Panc1 (cell line): ENCODE data around the gene PCDHGB2. TPM values are rescaled to one million over a fixed set of nuclear protein-coding genes. Genes with fewer than 3 reads are reported as not detected.
"Not testable (repeated sequence)": the region's sequence is repeated elsewhere in the genome, so short reads cannot be mapped to it uniquely, and the experiment has no call there.

Source experiments
- ATAC-seq: fragments of 200-7000 bp; cut with Tn5 transposase; 2 replicates; pipeline ENCODE4 v1.9.1; 2020; ENCODE audit warnings: mild to moderate bottlenecking, moderate library complexity
- BruUV-seq: library from RNA; stranded (reverse); fragments of 400-500 nt; replicated peaks from 2 replicates; lab custom pipeline; 2021; lab: Mats Ljungman, UMichigan
- CTCF ChIA-PET: fragments of 300-600 bp; sonication (Branson Sonifier 250); formaldehyde crosslinking; loops from one replicate; lab custom pipeline; 2022; ENCODE audit warnings: antibody characterized with exemption; lab: Charles Lee
- POLR2A ChIA-PET: fragments of 300-600 bp; sonication (Branson Sonifier 250); formaldehyde crosslinking; loops from one replicate; lab custom pipeline; 2022; ENCODE audit warnings: antibody characterized with exemption; lab: Charles Lee
- DNase-seq: peaks from one replicate; pipeline ENCODE4 v3.0.0-alpha.2; 2010; ENCODE audit warnings: low read depth, low spot score
- H3K27ac ChIP-seq: 2 replicates; pipeline ENCODE4 v1.5.1; 2011; ENCODE audit warnings: mild to moderate bottlenecking, low read length, inconsistent platforms
- H3K27me3 ChIP-seq: fragments of 200-500 bp; sonication (Bioruptor generic); 2 replicates; pipeline ENCODE4 v1.6.0; 2014; ENCODE audit warnings: low read length, inconsistent platforms; ENCODE audit not compliant: control insufficient read depth, insufficient read depth
- H3K36me3 ChIP-seq: fragments of 200-500 bp; sonication (Bioruptor generic); 2 replicates; pipeline ENCODE4 v1.5.1; 2014; ENCODE audit warnings: inconsistent platforms, mild to moderate bottlenecking, low read length, moderate library complexity; ENCODE audit not compliant: control insufficient read depth, insufficient read depth
- H3K4me1 ChIP-seq: 2 replicates; pipeline ENCODE4 v1.5.1; 2011; ENCODE audit warnings: inconsistent platforms, mild to moderate bottlenecking, low read length, moderate library complexity; ENCODE audit not compliant: control insufficient read depth, insufficient read depth
- H3K4me3 ChIP-seq, 2 experiments: 2 replicates each; pipeline ENCODE4 v1.5.1; 2011 to 2012; ENCODE audit warnings: low read depth in 2 of 2, low read length in 2 of 2, mild to moderate bottlenecking in 2 of 2, inconsistent platforms in 1 of 2, moderate library complexity in 1 of 2
- H3K9me3 ChIP-seq: fragments of 200-500 bp; sonication (Bioruptor generic); 2 replicates; pipeline ENCODE4 v1.5.1; 2014; ENCODE audit warnings: low read depth, mild to moderate bottlenecking, inconsistent platforms, low read length, moderate library complexity; ENCODE audit not compliant: control insufficient read depth, insufficient read depth
- CTCF ChIP-seq: fragments of 450-650 bp; IDR thresholded peaks from 2 replicates; pipeline ENCODE4 v1.5.1; 2017; ENCODE audit warnings: mild to moderate bottlenecking
- POLR2AphosphoS5 ChIP-seq: IDR thresholded peaks from 2 replicates; pipeline ENCODE4 v1.6.1; 2012; ENCODE audit warnings: mild to moderate bottlenecking, low read depth, low read length, moderate library complexity
- REST ChIP-seq, 2 experiments: IDR thresholded peaks; 2 replicates each; pipeline ENCODE4 v1.6.1; 2011 to 2012; ENCODE audit warnings: low read depth in 2 of 2, control low read depth in 1 of 2, low read length in 1 of 2, mild to moderate bottlenecking in 1 of 2, moderate library complexity in 1 of 2; ENCODE audit not compliant: insufficient read depth in 1 of 2
- SIN3A ChIP-seq: IDR thresholded peaks from 2 replicates; pipeline ENCODE4 v1.6.1; 2012; ENCODE audit warnings: low read depth, mild to moderate bottlenecking, low read length, moderate library complexity, borderline replicate concordance; ENCODE audit not compliant: insufficient read depth
- TCF7L2 ChIP-seq: IDR thresholded peaks from 2 replicates; pipeline ENCODE4 v1.6.1; 2011; ENCODE audit warnings: mild to moderate bottlenecking, low read depth, low read length, inconsistent platforms
- in situ Hi-C: cut with HindIII; loops from 2 replicates; pipeline ENCODE4 v1.10.0; 2016; ENCODE audit warnings: low sequenced_read_pairs, low pct_unique_long_range_greater_than_20kb
- intact Hi-C: fragments of 100-400 bp; cut with micrococcal nuclease; formaldehyde crosslinking; loops from one replicate; pipeline ENCODE4 v1.10.0; 2022; ENCODE audit not compliant: unreplicated experiment
- total RNA-seq: library from RNA; stranded (reverse); gene quantifications from one replicate; pipeline ENCODE4 v1.2.1, GENCODE V29; 2021; ENCODE audit not compliant: unreplicated experiment

PCDHGB2 gene
- total RNA-seq, 1 experiment from 2014 or later, result 5.3 TPM

GRCh38 chr5:141345327-141345726, 14.5 kb upstream of the PCDHGB2 start:
- POLR2A ChIA-PET, result no interaction called here
- intact Hi-C loops (no loop called here), in situ Hi-C loops (loop anchor here (25.0 kb wide), 1 partner anchor 158 kb away; the partner anchor contains the start of genes PCDHB10, PCDHB11, PCDHB16 and PCDHB8)
- ATAC-seq (no peak), DNase-seq (no peak)
- Histone ChIP-seq H3K27me3 (no peaks in the 10 kb centered on the region; the same call in 1 of the 2 replicates), H3K27ac (no peak overlapping the region), H3K9me3 (no peaks in the 10 kb centered on the region; the same call in 1 of the 2 replicates), H3K36me3 (no peaks in the 10 kb centered on the region), H3K4me1 (no peaks in the 10 kb centered on the region), H3K4me3 (no peak overlapping the region)
- TF ChIP-seq TCF7L2 (no peak), CTCF (no peak), POLR2AphosphoS5 (no peak), REST (IDR thresholded peaks at IDR 0.05; ENCODE audit: insufficient read depth in 1 of 2, low read depth in 2 of 2, low read length in 1 of 2) (no peak), SIN3A (no peak)
- CTCF ChIA-PET, result no interaction called here
- BruUV-seq, result no TSS peak

DNA sequence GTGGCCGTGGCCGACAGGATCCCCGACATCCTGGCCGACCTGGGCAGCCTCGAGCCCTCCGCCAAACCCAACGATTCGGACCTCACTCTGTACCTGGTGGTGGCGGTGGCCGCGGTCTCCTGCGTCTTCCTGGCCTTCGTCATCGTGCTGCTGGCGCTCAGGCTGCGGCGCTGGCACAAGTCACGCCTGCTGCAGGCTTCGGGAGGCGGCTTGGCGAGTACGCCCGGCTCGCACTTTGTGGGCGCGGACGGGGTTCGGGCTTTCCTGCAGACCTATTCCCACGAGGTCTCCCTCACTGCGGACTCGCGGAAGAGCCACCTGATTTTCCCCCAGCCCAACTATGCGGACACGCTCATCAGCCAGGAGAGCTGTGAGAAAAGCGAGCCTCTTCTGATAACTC, 13.8 kb upstream of the PCDHGB2 start:
- H3K9me3 ChIP-seq, BruUV-seq, H3K27ac ChIP-seq, ATAC-seq, H3K27me3 ChIP-seq, H3K36me3 ChIP-seq, H3K4me1 ChIP-seq, POLR2A ChIA-PET, H3K4me3 ChIP-seq, intact Hi-C loops, CTCF ChIA-PET, DNase-seq: not testable (repeated sequence)
- in situ Hi-C loops, result loop anchor here (25.0 kb wide), 1 partner anchor 159 kb away; the partner anchor contains the start of genes PCDHB10, PCDHB11, PCDHB16 and PCDHB8

DNA sequence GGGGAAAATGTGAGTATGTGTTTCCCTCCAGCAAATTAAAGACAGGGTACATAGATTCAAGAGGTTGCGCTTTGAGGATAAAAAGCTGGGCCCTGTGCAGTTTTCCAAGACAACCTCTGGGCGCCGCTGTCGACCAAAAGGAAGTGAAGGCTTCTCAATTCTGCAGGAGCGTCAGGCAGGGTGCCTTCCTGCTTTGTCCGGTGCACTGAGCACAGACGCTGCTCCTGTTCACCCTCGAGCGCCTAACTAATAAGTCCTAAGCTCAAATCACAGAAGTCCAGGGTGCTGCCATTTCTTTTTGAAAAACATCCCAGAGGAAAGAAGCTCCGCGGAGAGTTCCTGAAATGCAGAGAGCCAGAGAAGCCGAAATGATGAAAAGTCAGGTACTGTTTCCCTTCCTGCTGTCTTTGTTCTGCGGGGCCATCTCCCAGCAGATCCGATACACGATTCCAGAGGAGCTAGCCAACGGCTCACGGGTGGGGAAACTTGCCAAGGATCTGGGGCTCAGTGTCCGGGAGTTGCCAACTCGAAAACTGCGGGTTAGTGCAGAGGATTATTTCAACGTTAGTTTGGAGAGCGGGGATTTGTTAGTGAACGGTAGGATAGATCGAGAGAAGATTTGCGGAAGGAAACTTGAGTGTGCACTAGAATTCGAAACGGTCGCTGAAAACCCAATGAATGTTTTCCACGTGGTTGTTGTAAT, 9.7 kb upstream of the PCDHGB2 start, which contains the start of gene PCDHGB1:
TSS of gene PCDHGB1 (plus strand) at position 183 of the 703 bp plus-strand sequence. CDS start at position 345, 162 bp downstream.
- Histone ChIP-seq H3K4me3 (peak within 1 kb of the TSS; percentile 51 to 68), H3K36me3 (no peaks in the 10 kb centered on the region), H3K4me1 (no peaks in the 10 kb centered on the region), H3K9me3 (no peaks in the 10 kb centered on the region), H3K27ac (peak within 1 kb of the TSS; percentile 5; the same call in 1 of the 2 replicates), H3K27me3 (no peaks in the 10 kb centered on the region; the same call in 1 of the 2 replicates)
- TF ChIP-seq CTCF (peak; percentile 81), TCF7L2 (no peak), POLR2AphosphoS5 (no peak), SIN3A (no peak), REST (IDR thresholded peaks at IDR 0.05; ENCODE audit: insufficient read depth in 1 of 2, low read depth in 2 of 2, low read length in 1 of 2) (0 out of 4 replicates have a peak, but pooled peaks of 1 of the 2 experiments have one; percentile 13)
- ATAC-seq (peak; percentile 97), DNase-seq (no peak)
- ChIA-PET POLR2A (no interaction called here), CTCF (interaction anchor here (0.6 to 1.8 kb wide), 8 partner anchors 14 to 213 kb away, joined by 3 to 10 read pairs (median 4); partner anchors contain the start of genes PCDHB14, PCDHGA10, PCDHGA5 and PCDHGB7)
- in situ Hi-C loops, result loop anchor here (25.0 kb wide), 1 partner anchor 163 kb away; the partner anchor contains the start of genes PCDHB10, PCDHB11, PCDHB16 and PCDHB8
- BruUV-seq, result no TSS peak
- intact Hi-C loops, result loop anchor here (10.0 kb wide), 1 partner anchor 175 kb away; no protein-coding TSS in a partner anchor
